Memory B cell (primary cell): ENCODE data around the gene PSG1.
"Not testable (repeated sequence)": the region's sequence is repeated elsewhere in the genome, so short reads cannot be mapped to it uniquely, and the experiment has no call there.

Source experiments
- ATAC-seq: fragments of 150-1000 bp; cut with Tn5 transposase; 2 replicates; pipeline ENCODE4 v1.10.0; 2021; ENCODE audit warnings: low read depth, mild to moderate bottlenecking, moderate library complexity
- DNase-seq, 2 donors: peaks; one replicate each; pipeline ENCODE4 v3.0.0; 2022; ENCODE audit warnings: low spot score in 2 of 2
- H3K27ac Mint-ChIP-seq: one replicate; pipeline ENCODE4 v1.8.0; 2022; ENCODE audit warnings: mild to moderate bottlenecking, moderate library complexity, mixed read lengths
- H3K27me3 Mint-ChIP-seq: one replicate; pipeline ENCODE4 v1.8.0; 2022; ENCODE audit warnings: mixed read lengths
- H3K36me3 Mint-ChIP-seq: one replicate; pipeline ENCODE4 v1.8.0; 2022; ENCODE audit warnings: mild to moderate bottlenecking, mixed read lengths
- H3K4me1 Mint-ChIP-seq: one replicate; pipeline ENCODE4 v1.8.0; 2022; ENCODE audit warnings: mixed read lengths
- H3K4me3 Mint-ChIP-seq: one replicate; pipeline ENCODE4 v1.8.0; 2022; ENCODE audit warnings: mild to moderate bottlenecking, moderate library complexity, mixed read lengths
- H3K9me3 Mint-ChIP-seq: one replicate; pipeline ENCODE4 v1.8.0; 2022; ENCODE audit warnings: mixed read lengths

PSG1 gene

GRCh38 chr19:42899674-42900073, 20.2 kb upstream of the PSG1 start:
- not testable (repeated sequence) for H3K27me3 Mint-ChIP-seq, H3K4me1 Mint-ChIP-seq, ATAC-seq, H3K9me3 Mint-ChIP-seq, DNase-seq, H3K4me3 Mint-ChIP-seq, H3K36me3 Mint-ChIP-seq, H3K27ac Mint-ChIP-seq

- not testable (repeated sequence) for H3K27me3 Mint-ChIP-seq, H3K4me3 Mint-ChIP-seq, DNase-seq, H3K4me1 Mint-ChIP-seq, H3K36me3 Mint-ChIP-seq, H3K27ac Mint-ChIP-seq, ATAC-seq, H3K9me3 Mint-ChIP-seq
Observed at GRCh38 chr19:42899110-42899509, 19.6 kb upstream of the PSG1 start.

GRCh38 chr19:42898656-42899055, 19.1 kb upstream of the PSG1 start:
- H3K9me3 Mint-ChIP-seq, H3K4me3 Mint-ChIP-seq, DNase-seq, H3K27me3 Mint-ChIP-seq, ATAC-seq, H3K27ac Mint-ChIP-seq, H3K36me3 Mint-ChIP-seq, H3K4me1 Mint-ChIP-seq: not testable (repeated sequence)

- not testable (repeated sequence) for H3K27ac Mint-ChIP-seq, H3K27me3 Mint-ChIP-seq, H3K9me3 Mint-ChIP-seq, ATAC-seq, H3K4me1 Mint-ChIP-seq, H3K36me3 Mint-ChIP-seq, H3K4me3 Mint-ChIP-seq, DNase-seq
Observed at GRCh38 chr19:42897729-42898128, 18.2 kb upstream of the PSG1 start.

GRCh38 chr19:42890446-42890845, 10.9 kb upstream of the PSG1 start:
- H3K36me3 Mint-ChIP-seq, H3K4me3 Mint-ChIP-seq, H3K9me3 Mint-ChIP-seq, H3K27ac Mint-ChIP-seq, DNase-seq, ATAC-seq, H3K4me1 Mint-ChIP-seq, H3K27me3 Mint-ChIP-seq: not testable (repeated sequence)

GRCh38 chr19:42887876-42888445, 8.4 kb upstream of the PSG1 start:
- H3K27ac Mint-ChIP-seq, H3K4me3 Mint-ChIP-seq, H3K27me3 Mint-ChIP-seq, ATAC-seq, DNase-seq, H3K9me3 Mint-ChIP-seq, H3K36me3 Mint-ChIP-seq, H3K4me1 Mint-ChIP-seq: not testable (repeated sequence)

GRCh38 chr19:42882730-42883129, 3.2 kb upstream of the PSG1 start:
- DNase-seq, ATAC-seq, H3K27ac Mint-ChIP-seq, H3K4me1 Mint-ChIP-seq, H3K9me3 Mint-ChIP-seq, H3K4me3 Mint-ChIP-seq, H3K36me3 Mint-ChIP-seq: not testable (repeated sequence)
- peaks cover 13% of the 10 kb centered on the region for H3K27me3 Mint-ChIP-seq

GRCh38 chr19:42882010-42882409, 2.5 kb upstream of the PSG1 start:
- H3K36me3 Mint-ChIP-seq, H3K9me3 Mint-ChIP-seq, ATAC-seq, H3K4me1 Mint-ChIP-seq, H3K4me3 Mint-ChIP-seq, H3K27ac Mint-ChIP-seq, DNase-seq: not testable (repeated sequence)
- H3K27me3 Mint-ChIP-seq, result peaks cover 11% of the 10 kb centered on the region

- not testable (repeated sequence) for H3K9me3 Mint-ChIP-seq, H3K4me3 Mint-ChIP-seq, H3K27me3 Mint-ChIP-seq, H3K27ac Mint-ChIP-seq, DNase-seq, H3K36me3 Mint-ChIP-seq, ATAC-seq, H3K4me1 Mint-ChIP-seq
Observed at GRCh38 chr19:42881279-42881678, 1.8 kb upstream of the PSG1 start.

GRCh38 chr19:42880621-42881020, 1.1 kb upstream of the PSG1 start:
- not testable (repeated sequence) for H3K4me1 Mint-ChIP-seq, H3K27me3 Mint-ChIP-seq, ATAC-seq, H3K27ac Mint-ChIP-seq, H3K4me3 Mint-ChIP-seq, H3K36me3 Mint-ChIP-seq, DNase-seq, H3K9me3 Mint-ChIP-seq

GRCh38 chr19:42876596-42876995, 2.9 kb downstream of the PSG1 start:
- not testable (repeated sequence) for H3K9me3 Mint-ChIP-seq, H3K27ac Mint-ChIP-seq

GRCh38 chr19:42875881-42876280, 3.6 kb downstream of the PSG1 start:
- not testable (repeated sequence) for H3K4me1 Mint-ChIP-seq, H3K4me3 Mint-ChIP-seq, DNase-seq, H3K36me3 Mint-ChIP-seq, H3K9me3 Mint-ChIP-seq, H3K27ac Mint-ChIP-seq, H3K27me3 Mint-ChIP-seq, ATAC-seq

More at GRCh38 chr19:42876596-42876995, 2.9 kb downstream of the PSG1 start:
- not testable (repeated sequence) for H3K27me3 Mint-ChIP-seq, H3K4me3 Mint-ChIP-seq, H3K4me1 Mint-ChIP-seq, ATAC-seq, H3K36me3 Mint-ChIP-seq, DNase-seq

GRCh38 chr19:42874901-42875813, 4.4 kb downstream of the PSG1 start:
- H3K4me1 Mint-ChIP-seq, DNase-seq: not testable (repeated sequence)

GRCh38 chr19:42874136-42874535, 5.4 kb downstream of the PSG1 start:
- not testable (repeated sequence) for ATAC-seq, H3K4me1 Mint-ChIP-seq, H3K36me3 Mint-ChIP-seq, DNase-seq, H3K9me3 Mint-ChIP-seq, H3K4me3 Mint-ChIP-seq, H3K27ac Mint-ChIP-seq, H3K27me3 Mint-ChIP-seq

More at GRCh38 chr19:42874901-42875813, 4.4 kb downstream of the PSG1 start:
- not testable (repeated sequence) for H3K9me3 Mint-ChIP-seq, H3K4me3 Mint-ChIP-seq, H3K27ac Mint-ChIP-seq, ATAC-seq, H3K36me3 Mint-ChIP-seq, H3K27me3 Mint-ChIP-seq

- Mint-ChIP-seq H3K4me1 (no peaks in the 10 kb centered on the region), H3K27me3 (no peaks in the 10 kb centered on the region), H3K27ac (no peak overlapping the region), H3K4me3 (no peak overlapping the region), H3K36me3 (no peaks in the 10 kb centered on the region), H3K9me3 (no peaks in the 10 kb centered on the region)
- DNase-seq (no peak), ATAC-seq (no peak)
Observed at GRCh38 chr19:42872608-42873007, 6.9 kb downstream of the PSG1 start.
